GM12891 (cell line): ENCODE measurements around the gene TNS3.

Experiments
- PAX5 ChIP-seq: IDR thresholded peaks from 2 replicates; pipeline ENCODE4 v1.6.1; 2011; ENCODE audit warnings: low read length, moderate library complexity, mild to moderate bottlenecking; ENCODE audit not compliant: insufficient read depth, severe bottlenecking
- POLR2A ChIP-seq: IDR thresholded peaks from 2 replicates; pipeline ENCODE4 v1.6.1; 2011; ENCODE audit warnings: low read depth, low read length, control low read depth
- POLR2AphosphoS5 ChIP-seq: IDR thresholded peaks from 2 replicates; pipeline ENCODE4 v1.6.1; 2011; ENCODE audit warnings: low read depth, low read length, control low read depth
- SPI1 ChIP-seq: IDR thresholded peaks from 2 replicates; pipeline ENCODE4 v1.6.1; 2011; ENCODE audit warnings: low read depth, low read length, control low read depth
- TAF1 ChIP-seq: IDR thresholded peaks from 2 replicates; pipeline ENCODE4 v1.6.1; 2011; ENCODE audit warnings: low read depth, low read length, control low read depth

DNA sequence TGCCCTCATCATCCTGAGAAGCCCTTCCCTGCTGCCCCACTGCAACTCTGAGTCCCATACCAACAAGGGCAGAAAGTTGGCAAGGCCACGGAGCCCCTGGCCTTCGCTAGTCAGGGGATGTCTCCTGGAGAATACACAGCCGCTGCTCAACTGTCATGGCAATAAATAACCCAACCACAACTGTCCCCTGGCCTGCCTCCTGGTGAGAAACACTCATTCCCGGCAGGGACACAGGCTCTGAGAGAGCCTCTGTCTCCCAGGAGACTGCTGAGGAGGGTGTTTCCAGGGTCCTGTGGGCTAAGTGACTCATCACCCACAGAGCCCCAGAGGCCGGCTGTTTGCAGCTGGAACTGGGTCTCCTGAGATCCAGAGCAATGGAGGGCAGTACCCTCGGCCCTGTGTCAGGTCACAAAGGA lies 354.1 kb downstream of the TNS3 start:
- TF ChIP-seq TAF1: no peak
- no peak for TF ChIP-seq POLR2A
- no peak for TF ChIP-seq POLR2AphosphoS5
- no peak for TF ChIP-seq SPI1
- no peak for TF ChIP-seq PAX5
